NCI-H510A (cell line): Measurements from ENCODE around the gene NTRK3.

Experiments used
- DNase-seq: peaks from one replicate; lab custom pipeline; 2025; lab: John Stamatoyannopoulos, UW

Gene NTRK3

GRCh38 chr15:87940768-87941167, 315.8 kb downstream of the NTRK3 start:
- DNase-seq: no peak

- no peak for DNase-seq
Measured at GRCh38 chr15:87939848-87940457, 316.6 kb downstream of the NTRK3 start.

DNA sequence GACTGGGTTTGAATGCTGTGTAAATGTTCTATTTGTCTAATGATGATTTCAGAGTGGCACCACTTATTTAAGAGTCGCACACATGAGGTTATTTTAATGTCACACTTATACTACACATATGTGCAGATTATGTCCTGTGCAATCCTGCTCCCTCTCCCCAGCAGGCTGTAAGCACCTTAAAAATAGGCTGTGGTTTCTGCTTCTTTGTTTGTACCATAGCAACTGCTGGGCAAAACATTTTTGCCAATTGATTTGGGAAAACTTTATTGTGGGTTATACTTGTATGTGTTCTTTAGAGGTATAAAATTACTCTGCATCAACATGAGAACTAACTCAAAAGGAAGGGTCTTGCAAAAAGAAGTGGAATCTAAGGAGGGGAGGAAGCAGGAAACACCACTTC, 318.5 kb downstream of the NTRK3 start:
- no peak for DNase-seq

DNA sequence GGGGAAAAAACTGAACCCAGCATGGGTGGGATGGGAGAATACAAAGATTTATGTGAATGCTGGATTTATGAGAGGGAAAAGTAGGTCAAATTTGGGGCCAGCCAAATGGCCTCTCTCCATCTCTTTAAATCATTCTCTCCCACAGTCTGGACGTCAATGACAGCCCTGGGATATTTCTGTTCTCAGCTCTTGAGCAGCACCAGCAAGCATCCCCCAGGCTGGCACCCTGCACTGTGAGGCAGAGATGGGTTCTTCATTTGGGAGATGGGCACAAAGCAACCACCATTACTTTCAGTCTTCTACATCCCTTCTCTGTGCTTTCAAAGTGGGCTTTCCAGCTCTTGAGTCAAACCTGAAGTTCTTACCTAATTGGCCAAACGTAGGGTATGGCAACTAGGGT, 321.0 kb downstream of the NTRK3 start:
- no peak for DNase-seq

- no peak for DNase-seq
Measured at GRCh38 chr15:87931584-87931983, 325.0 kb downstream of the NTRK3 start.

GRCh38 chr15:87930457-87930856, 326.1 kb downstream of the NTRK3 start:
- no peak for DNase-seq

- no peak for DNase-seq
Measured at GRCh38 chr15:87929841-87930240, 326.7 kb downstream of the NTRK3 start.

DNA sequence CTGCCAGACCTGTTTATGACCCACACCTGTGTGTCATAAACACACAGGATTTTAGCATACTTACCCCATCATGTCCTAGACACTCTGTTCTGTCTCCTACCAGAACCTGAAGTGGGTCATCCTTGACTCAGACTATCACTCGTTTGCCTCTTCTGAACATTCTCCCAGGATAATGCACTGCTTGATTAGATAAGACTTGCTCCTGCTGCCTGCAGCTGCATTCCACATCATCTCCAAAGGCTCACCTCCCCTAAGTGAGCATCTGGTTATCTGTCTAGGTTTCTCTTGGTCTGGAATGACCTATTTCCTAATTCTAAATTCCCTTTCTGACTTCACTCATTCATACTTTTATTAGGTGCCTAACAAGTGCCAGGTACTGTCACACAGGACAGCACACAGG, 332.1 kb downstream of the NTRK3 start:
- DNase-seq: no peak

GRCh38 chr15:87919064-87919463, 337.5 kb downstream of the NTRK3 start:
- DNase-seq: no peak

DNA sequence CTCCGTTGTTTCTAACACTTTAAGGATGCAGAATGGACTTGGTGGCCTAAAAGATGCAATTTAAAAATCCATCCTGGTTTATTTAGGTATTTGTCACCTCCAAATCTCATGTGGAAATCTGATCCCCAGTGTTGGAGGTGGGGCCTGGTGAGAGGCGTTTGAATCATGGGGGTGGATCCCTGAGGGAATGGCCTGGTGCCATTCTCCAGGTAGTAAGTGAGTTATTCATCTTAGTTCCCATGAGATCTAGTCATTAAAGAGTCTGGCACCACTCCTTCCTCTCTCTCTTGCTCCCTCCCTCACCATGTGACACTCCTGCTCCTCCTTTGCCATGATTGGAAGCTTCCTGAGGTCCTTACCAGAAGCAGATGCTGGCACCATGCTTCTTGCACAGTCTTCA, 339.1 kb downstream of the NTRK3 start:
- no peak for DNase-seq

DNA sequence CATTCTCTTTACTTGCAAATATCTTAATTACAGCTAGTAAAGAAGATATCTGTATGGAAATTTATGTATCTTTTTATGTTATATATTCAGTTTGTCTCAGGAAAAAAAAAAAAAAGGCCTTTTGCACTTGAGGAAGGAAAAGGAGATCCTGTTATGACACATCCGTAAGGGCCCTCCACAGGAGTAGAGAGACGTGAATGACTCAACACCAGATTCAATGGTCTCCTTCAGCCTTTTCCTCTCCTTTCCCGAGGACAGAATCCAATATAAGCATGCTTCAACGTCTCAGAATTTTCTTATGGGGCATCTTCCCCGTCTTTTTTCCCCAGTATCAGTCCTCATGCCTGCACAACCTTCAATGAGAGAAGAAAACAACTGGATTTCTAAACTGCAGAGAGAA, 340.3 kb downstream of the NTRK3 start:
- DNase-seq: no peak

- no peak for DNase-seq
Measured at GRCh38 chr15:87910301-87910700, 346.2 kb downstream of the NTRK3 start.

DNA sequence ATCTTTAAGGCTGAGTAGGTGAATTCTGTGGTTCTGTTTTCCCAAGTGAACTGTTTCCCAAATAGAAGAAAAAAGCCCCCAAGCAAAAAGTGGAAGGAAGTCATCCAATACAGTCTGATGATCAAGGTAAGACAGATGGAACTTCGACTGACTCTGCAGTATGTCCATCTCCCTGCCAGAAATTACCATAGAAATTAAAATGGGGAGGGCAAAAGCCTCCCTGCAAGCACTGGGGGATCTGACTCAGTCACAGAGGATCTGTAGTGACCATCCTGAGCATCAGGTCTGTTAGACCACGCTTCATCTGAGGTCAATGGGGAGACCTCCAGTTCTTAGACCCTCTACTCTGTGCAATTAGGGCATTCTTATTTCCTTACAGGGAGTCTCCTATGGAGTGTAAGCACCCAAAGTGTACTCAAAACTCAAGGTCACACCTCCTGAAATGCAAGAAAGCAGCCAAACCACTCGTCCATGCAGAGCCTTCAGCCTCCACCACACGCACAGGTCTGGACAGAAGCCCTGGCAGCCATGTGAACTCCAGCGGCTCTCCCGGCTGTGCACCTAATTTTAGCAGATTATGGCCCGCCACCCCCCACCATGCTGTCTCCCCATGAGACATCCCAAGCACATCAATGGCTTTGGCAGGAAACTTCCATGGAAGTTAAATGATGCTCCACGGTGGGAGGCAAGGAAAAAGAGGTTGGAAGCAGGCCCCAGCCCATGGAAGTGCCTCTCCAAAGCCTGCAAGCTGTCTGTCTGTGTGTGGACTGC, 348.7 kb downstream of the NTRK3 start:
- DNase-seq: no peak

DNA sequence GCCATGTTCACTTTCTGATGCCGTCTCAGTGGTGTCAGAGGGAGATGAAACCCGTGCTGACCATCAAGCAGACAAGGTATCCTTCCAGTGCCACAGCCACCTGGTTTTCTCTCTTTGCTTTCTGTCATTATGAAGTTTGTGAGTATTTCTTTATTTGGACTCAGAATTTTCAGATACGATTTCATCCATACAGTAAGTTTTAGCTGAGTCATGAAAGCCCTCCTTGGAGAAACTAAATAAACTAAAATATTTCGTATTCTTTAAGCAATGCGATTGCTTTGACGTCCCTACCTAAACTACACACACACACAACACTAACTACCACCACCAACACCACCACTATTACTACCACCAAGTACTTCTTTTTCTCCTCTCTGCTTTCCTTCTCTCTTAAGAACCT, 350.1 kb downstream of the NTRK3 start:
- DNase-seq: no peak

DNA sequence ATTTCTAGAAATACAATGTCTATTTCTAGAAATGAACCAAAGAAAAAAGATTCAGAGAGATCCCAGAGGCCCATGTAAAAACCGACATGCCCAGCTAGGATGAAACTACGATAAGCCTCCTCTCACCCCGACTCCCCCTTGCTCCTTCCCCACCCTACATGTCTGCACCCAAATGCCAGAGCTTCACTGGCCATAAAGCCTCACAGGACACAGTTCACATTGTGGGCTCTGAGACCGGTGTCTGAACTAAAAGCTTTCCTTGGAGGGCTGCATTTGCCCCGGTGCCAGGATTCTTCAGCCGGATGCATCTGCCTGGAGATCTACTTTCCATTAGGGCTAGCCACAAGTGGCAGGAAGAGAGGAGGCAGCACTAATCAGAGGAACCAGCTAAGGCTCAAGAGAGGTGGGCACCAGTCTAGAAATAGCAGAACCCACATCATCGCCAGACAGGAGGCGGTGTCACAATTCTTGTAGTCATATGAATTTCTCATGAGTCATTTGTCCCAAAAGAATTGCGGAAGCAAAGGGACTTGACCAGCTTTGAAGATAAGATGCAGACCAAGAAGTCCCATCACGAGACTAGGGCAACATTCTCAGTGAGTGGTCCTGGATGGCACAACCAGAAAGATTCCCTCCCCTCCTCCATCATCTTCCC, 353.6 kb downstream of the NTRK3 start:
- DNase-seq: no peak

GRCh38 chr15:87901926-87902690, 354.4 kb downstream of the NTRK3 start:
- DNase-seq: no peak

- no peak for DNase-seq
Measured at GRCh38 chr15:87901008-87901407, 355.5 kb downstream of the NTRK3 start.

DNA sequence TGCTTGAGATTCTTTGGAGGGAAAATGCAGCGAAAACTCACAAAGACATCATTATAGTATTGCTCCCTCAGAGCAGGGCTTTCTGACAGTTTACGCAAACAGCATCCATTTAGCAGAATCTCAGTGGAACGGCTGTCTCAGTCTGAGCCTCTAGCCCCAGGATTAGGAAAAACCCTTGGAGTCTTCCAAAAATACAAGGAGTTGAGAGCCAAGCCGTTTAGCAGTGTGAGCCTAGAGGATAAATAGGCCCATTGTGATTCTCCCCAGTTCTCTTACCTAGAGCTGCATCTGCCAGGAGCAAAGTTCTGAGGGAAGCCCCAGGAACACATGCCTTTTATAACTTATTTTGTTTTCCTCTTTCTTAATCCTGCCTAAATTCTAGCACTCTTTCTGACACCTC, 359.6 kb downstream of the NTRK3 start:
- no peak for DNase-seq

DNA sequence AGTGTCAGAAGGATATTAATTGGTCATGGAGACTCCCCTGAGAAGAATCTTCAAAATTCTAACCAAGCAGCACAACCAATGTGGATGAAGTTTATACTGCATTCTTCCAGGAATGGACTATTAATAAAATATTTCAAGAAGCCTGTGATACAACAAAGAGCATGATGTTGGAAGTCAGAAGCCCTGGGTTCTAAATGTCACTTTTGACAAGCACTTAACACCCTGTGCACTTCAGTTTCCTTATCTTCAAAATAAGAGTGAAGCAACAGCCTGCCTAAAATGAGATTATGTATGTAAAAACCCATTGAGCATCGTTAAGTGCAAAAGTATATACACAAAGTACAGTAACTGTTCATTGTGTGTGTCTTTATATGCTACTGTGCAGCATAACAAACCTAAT, 369.4 kb downstream of the NTRK3 start:
- no peak for DNase-seq

- DNase-seq: no peak
Measured at GRCh38 chr15:87881026-87881425, 375.5 kb downstream of the NTRK3 start.

DNA sequence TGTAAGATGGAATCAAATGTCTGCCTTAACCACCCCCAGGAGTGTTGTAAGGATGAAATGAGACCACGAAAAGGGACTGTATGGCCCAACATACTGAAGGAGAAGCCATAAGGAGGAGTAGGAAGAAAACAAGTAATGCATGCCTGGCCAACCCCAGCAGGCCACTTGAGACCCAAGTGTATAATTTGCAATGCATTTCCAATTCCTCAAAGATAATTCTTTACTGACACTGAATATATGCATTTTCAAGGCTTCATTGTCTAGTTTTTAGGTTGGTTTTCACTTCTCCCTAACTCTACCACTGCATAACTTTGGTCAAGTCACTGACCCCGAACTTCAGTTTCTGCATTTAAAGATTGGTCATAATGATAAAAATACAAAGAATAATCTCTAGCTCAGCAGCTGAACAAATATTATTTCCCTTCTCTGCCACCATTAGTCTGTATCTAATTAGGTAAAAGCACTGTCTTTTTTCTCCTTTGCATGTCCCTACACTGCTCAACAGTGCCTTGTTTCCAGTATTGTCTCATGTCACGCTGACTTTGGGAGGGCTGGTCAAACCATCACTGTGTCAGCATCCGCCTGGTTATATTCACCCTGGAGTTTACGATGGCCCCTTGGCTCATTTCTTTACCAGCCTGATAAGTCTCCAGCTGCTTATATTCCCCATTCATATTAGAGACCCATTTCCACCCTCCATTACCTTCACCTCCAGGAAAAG, 378.6 kb downstream of the NTRK3 start:
- DNase-seq: no peak
